ENCODE results near the gene DUSP12.
A peak's percentile ranks its signal among the peaks of the same experiment; 100 is the strongest.
"Not testable (repeated sequence)": the region's sequence is repeated elsewhere in the genome, so short reads cannot be mapped to it uniquely, and the experiment has no call there.

DUSP12 gene

GRCh38 chr1:161768461-161768860, 18.9 kb downstream of the DUSP12 start:
- intact Hi-C loops (cut with DNase I) = no loop called here
- no peak for DNase-seq

GRCh38 chr1:161768986-161769672, 19.5 kb downstream of the DUSP12 start:
- intact Hi-C loops (cut with DNase I) = no loop called here
- no peak for DNase-seq

DNA sequence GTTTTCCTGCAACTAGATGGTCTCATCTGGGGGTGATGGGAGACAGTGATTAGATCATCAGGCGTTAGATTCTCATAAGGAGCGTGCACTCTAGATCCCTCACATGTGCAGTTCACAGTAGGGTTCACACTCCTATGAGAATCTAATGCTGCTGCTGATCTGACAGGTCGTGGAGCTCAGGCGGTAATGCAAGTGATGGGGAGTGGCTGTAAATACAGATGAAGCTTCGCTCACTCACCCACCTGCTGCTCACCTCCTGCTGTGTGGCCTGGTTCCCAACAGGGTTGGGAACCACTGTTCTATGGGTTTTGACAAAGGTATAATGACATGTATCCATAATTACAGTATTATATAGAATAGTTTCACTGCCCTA, 20.1 kb downstream of the DUSP12 start:
- intact Hi-C loops (cut with DNase I); DNase-seq: not testable (repeated sequence)

DNA sequence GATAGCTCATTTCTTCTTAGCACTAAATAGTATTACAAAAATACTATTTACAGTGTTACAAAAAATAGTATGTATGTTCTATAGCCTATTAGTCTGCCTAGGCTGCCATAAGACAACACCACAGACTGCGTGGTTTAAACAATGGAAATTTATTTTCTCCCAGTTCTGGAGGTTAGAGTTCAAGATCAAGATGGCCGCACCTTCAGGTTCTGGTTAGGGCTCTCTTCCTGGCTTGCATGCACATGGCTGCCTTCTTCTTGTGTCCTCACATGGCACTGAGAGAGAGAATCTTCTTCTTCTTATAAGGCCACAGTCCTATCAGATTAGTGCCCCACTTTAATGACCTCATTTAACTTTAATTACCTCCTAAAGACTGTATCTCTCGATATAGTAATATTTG, 20.7 kb downstream of the DUSP12 start:
- DNase-seq = no peak
- intact Hi-C loops (cut with DNase I) = no loop called here

GRCh38 chr1:161771161-161771560, 21.6 kb downstream of the DUSP12 start:
- intact Hi-C loops (cut with DNase I) = no loop called here
- no peak for DNase-seq

GRCh38 chr1:161771973-161772372, 22.4 kb downstream of the DUSP12 start:
- intact Hi-C loops (cut with DNase I) = no loop called here
- DNase-seq = no peak

- intact Hi-C loops (cut with DNase I) = no loop called here
- DNase-seq = no peak
These were observed 22.8 kb downstream of the DUSP12 start for GRCh38 chr1:161772397-161772796.

GRCh38 chr1:161773791-161774190, 24.2 kb downstream of the DUSP12 start:
- DNase-seq = no peak
- intact Hi-C loops (cut with DNase I) = no loop called here

- no peak for DNase-seq
These were observed 27.7 kb downstream of the DUSP12 start for GRCh38 chr1:161777261-161777660.

DNA sequence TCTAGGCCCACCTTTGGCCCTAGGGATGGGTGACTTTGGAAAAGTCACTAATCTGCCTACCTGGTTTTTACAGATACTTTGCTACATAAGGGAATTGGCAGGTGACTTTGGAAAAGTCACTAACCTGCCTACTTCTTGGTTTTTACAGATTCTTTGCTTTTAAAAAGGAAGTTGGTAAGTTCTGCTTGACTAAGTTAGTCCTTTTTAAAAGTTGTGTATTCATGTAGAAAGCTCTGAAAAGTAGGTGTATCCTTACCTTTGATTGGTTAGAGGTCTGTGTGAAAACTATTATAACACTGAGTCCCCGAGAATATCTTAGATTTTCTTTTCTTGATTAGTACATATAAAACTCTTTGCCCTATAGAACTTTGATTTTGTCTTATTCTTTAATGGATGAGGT, 28.9 kb downstream of the DUSP12 start:
- intact Hi-C loops (cut with DNase I) = no loop called here
- no peak for DNase-seq

More at GRCh38 chr1:161777261-161777660, 27.7 kb downstream of the DUSP12 start:
- intact Hi-C loops (cut with DNase I) = no loop called here

DNA sequence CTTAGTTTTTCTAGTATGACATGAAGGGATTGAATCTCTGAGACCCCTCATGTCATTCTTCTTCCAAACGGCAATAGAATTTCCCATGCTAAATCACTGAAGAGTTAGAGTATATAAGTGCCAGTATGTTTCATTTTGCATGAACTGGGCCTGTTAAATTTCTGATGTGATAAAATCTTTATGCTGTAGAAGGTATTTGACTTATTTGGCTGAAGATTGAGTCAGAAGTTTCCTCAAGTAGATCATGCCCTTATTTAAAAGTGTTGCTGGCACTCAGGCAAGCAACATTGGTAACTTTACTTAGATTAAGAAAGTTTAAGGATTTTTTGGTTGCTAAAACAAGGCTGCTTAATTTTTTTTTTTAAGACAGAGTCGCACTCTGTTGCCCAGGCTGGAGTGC, 29.8 kb downstream of the DUSP12 start:
- no peak for DNase-seq
- intact Hi-C loops (cut with DNase I) = no loop called here

- intact Hi-C loops (cut with DNase I) = no loop called here
These were observed 32.4 kb downstream of the DUSP12 start for GRCh38 chr1:161781995-161782394.

DNA sequence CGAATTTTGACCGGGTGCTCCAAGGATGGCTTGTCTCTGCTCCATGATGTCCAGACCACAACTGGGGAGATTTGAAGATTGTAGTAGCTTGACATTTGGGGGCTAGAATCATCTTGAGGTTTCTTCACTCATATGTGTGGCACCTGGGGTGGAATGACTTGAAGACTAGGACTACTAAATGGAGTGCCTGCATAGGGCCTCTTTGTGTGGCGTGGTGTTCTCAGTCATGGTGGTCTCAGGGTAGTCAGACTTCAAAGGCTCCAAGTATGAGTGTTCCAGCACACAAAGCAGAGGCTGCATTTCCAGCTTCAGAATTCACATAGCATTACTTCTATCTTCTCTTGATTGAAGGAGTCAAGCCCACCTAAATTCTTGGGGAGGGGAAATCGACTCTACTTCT, 33.3 kb downstream of the DUSP12 start:
- DNase-seq = no peak
- intact Hi-C loops (cut with DNase I) = no loop called here

More at GRCh38 chr1:161781995-161782394, 32.4 kb downstream of the DUSP12 start:
- no peak for DNase-seq

- peak in 7 of 10 donors; percentile 17 to 87 (median 30) for DNase-seq
- intact Hi-C loops (cut with DNase I) = no loop called here
These were observed 35.4 kb downstream of the DUSP12 start for GRCh38 chr1:161784968-161785367.

- intact Hi-C loops (cut with DNase I) = no loop called here
These were observed 37.8 kb downstream of the DUSP12 start for GRCh38 chr1:161787355-161787754.

GRCh38 chr1:161790587-161791317, 41.2 kb downstream of the DUSP12 start:
- intact Hi-C loops (cut with DNase I) = no loop called here
- DNase-seq = no peak

More at GRCh38 chr1:161787355-161787754, 37.8 kb downstream of the DUSP12 start:
- no peak for DNase-seq

GRCh38 chr1:161791904-161792655, 42.5 kb downstream of the DUSP12 start:
- DNase-seq = no peak
- intact Hi-C loops (cut with DNase I) = no loop called here

DNA sequence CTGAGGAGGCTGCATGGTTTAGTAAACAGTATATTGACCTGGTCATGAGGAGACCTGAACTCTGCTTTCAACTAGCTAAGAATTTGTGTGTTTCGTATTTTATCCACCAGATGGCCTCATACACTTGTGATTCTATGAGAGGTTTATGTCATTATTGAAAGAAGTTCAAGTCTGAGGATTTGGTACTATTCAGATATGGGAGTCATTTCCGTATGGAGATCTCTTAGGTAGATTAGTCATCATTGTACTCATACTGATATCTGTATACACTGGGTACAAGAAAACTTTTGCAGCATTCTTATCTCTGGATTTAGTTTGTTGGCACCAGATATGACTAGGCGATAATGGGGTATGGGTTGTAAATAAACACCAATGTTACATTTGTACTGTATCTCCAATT, 43.2 kb downstream of the DUSP12 start:
- intact Hi-C loops (cut with DNase I) = loop anchor here (1.0 kb wide), 1 partner anchor 244 kb away; no protein-coding TSS in a partner anchor
- no peak for DNase-seq

GRCh38 chr1:161799792-161800191, 50.2 kb downstream of the DUSP12 start:
- intact Hi-C loops (cut with DNase I) = no loop called here
- no peak for DNase-seq

DNA sequence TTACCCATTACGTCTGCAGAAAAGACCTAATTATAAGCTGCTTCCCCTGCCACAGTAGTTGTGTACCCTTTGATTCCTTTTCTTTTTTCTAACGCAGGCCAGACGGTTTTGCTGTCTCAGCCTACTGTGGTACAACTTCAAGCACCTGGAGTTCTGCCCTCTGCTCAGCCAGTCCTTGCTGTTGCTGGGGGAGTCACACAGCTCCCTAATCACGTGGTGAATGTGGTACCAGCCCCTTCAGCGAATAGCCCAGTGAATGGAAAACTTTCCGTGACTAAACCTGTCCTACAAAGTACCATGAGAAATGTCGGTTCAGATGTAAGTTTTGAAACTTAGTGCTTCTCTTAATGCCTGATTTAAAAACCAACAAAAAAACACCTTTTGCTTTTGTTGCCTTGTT, 52.4 kb downstream of the DUSP12 start:
- intact Hi-C loops (cut with DNase I) = no loop called here
- DNase-seq = no peak

GRCh38 chr1:161803181-161803580, 53.6 kb downstream of the DUSP12 start:
- intact Hi-C loops (cut with DNase I) = no loop called here
- no peak for DNase-seq

Measured in posterior cingulate gyrus (tissue), 11 donors.